Neuronal stem cell (in vitro differentiated cells): ENCODE results near the gene DOCK3.

Source experiments
- DNase-seq: peaks from one replicate; pipeline ENCODE4 v3.0.0-alpha.2; 2013; ENCODE audit warnings: low spot score
- H2AFZ ChIP-seq: one replicate; pipeline ENCODE4 v1.6.1; 2013; ENCODE audit warnings: mild to moderate bottlenecking, low read length, inconsistent platforms
- H2AK5ac ChIP-seq: 2 replicates; pipeline ENCODE4 v1.6.1; 2013; ENCODE audit warnings: low read depth, mild to moderate bottlenecking, inconsistent platforms, low read length, moderate library complexity, mixed read lengths
- H2BK120ac ChIP-seq: 2 replicates; pipeline ENCODE4 v1.6.1; 2013; ENCODE audit warnings: low read depth, mild to moderate bottlenecking, inconsistent platforms, low read length, moderate library complexity, mixed read lengths
- H2BK12ac ChIP-seq: one replicate; pipeline ENCODE4 v1.6.1; 2013; ENCODE audit warnings: low read length, inconsistent platforms
- H2BK15ac ChIP-seq: 2 replicates; pipeline ENCODE4 v1.6.1; 2013; ENCODE audit warnings: mild to moderate bottlenecking, low read length, inconsistent platforms, mixed read lengths
- H2BK5ac ChIP-seq: one replicate; pipeline ENCODE4 v1.6.1; 2013; ENCODE audit warnings: inconsistent platforms, mild to moderate bottlenecking, low read length, moderate library complexity
- H3K14ac ChIP-seq: one replicate; pipeline ENCODE4 v1.6.1; 2013; ENCODE audit warnings: low read length, inconsistent platforms
- H3K18ac ChIP-seq: 2 replicates; pipeline ENCODE4 v1.6.1; 2013; ENCODE audit warnings: low read length, inconsistent platforms
- H3K23ac ChIP-seq: 2 replicates; pipeline ENCODE4 v1.6.1; 2013; ENCODE audit warnings: low read depth, mild to moderate bottlenecking, mixed read lengths, low read length, inconsistent platforms; ENCODE audit not compliant: poor library complexity
- H3K27ac ChIP-seq: replicated peaks from 3 replicates; pipeline ENCODE4 v1.5.1; 2013; ENCODE audit warnings: low read length, inconsistent platforms
- H3K27me3 ChIP-seq, 3 experiments: 2 replicates each; pipeline ENCODE4 v1.6.1; 2013; ENCODE audit warnings: low read length in 3 of 3, mild to moderate bottlenecking in 2 of 3, inconsistent platforms in 1 of 3, low read depth in 1 of 3, mixed read lengths in 1 of 3, moderate library complexity in 1 of 3; ENCODE audit not compliant: control insufficient read depth in 3 of 3, insufficient read depth in 3 of 3
- H3K36me3 ChIP-seq, 2 donors: replicated peaks in 1 of 2; 2 replicates each; pipeline ENCODE4 v1.6.1; 2013; ENCODE audit warnings: low read length in 2 of 2; ENCODE audit not compliant: control insufficient read depth in 2 of 2, insufficient read depth in 2 of 2
- H3K4ac ChIP-seq: 2 replicates; pipeline ENCODE4 v1.6.1; 2013; ENCODE audit warnings: inconsistent platforms, mild to moderate bottlenecking, low read length, moderate library complexity
- H3K4me1 ChIP-seq, 2 donors: 1 replicate in 1 of 2; 2 replicates in 1 of 2; pipeline ENCODE4 v1.6.1; 2013; ENCODE audit warnings: low read length in 2 of 2, low read depth in 1 of 2; ENCODE audit not compliant: control insufficient read depth in 2 of 2, insufficient read depth in 1 of 2
- H3K4me2 ChIP-seq: one replicate; pipeline ENCODE4 v1.6.1; 2013; ENCODE audit warnings: mild to moderate bottlenecking, low read length, inconsistent platforms; ENCODE audit not compliant: insufficient read depth, poor library complexity, severe bottlenecking
- H3K4me3 ChIP-seq, 2 donors: 2 replicates each; pipeline ENCODE4 v1.5.1; 2013; ENCODE audit warnings: low read length in 2 of 2, mild to moderate bottlenecking in 2 of 2, inconsistent platforms in 1 of 2, moderate library complexity in 1 of 2
- H3K79me1 ChIP-seq: one replicate; pipeline ENCODE4 v1.6.1; 2013; ENCODE audit warnings: low read depth, mild to moderate bottlenecking, inconsistent platforms, low read length, moderate library complexity
- H3K9ac ChIP-seq: one replicate; pipeline ENCODE4 v1.6.1; 2013; ENCODE audit warnings: mild to moderate bottlenecking, low read depth, low read length, inconsistent platforms; ENCODE audit not compliant: poor library complexity
- H3K9me3 ChIP-seq, 2 donors: replicated peaks in 1 of 2; 2 replicates each; pipeline versions ENCODE3 to v1.6.1; 2013; ENCODE audit warnings: low read length in 2 of 2, mild to moderate bottlenecking in 2 of 2, inconsistent platforms in 1 of 2, low read depth in 1 of 2, mixed read lengths in 1 of 2, moderate library complexity in 1 of 2; ENCODE audit not compliant: control insufficient read depth in 2 of 2, insufficient read depth in 1 of 2
- H4K8ac ChIP-seq: one replicate; pipeline ENCODE4 v1.6.1; 2013; ENCODE audit warnings: low read depth, mild to moderate bottlenecking, inconsistent platforms, low read length, moderate library complexity
- H4K91ac ChIP-seq: one replicate; pipeline ENCODE4 v1.6.1; 2013; ENCODE audit warnings: low read length, low read depth, mild to moderate bottlenecking, inconsistent platforms; ENCODE audit not compliant: poor library complexity
- WGBS, 2 donors: extraction: QIAGEN DNeasy Blood & Tissue Kit; methylation state at CpG; one replicate each; pipeline ENCODE4 v1.1.7; 2013; ENCODE audit warnings: missing lambda C conversion rate in 2 of 2, mixed read lengths in 1 of 2; ENCODE audit not compliant: insufficient read length in 2 of 2, insufficient replicate concordance in 1 of 2; ENCODE audit errors: extremely low coverage in 2 of 2; 5-methylcytosine and 5-hydroxymethylcytosine counted together

DOCK3 gene

GRCh38 chr3:50817756-50818529, 143.2 kb downstream of the DOCK3 start:
- Histone ChIP-seq H3K36me3 (no peaks in the 10 kb centered on the region), H2BK5ac (no peak overlapping the region), H3K9ac (no peak overlapping the region), H3K9me3 (no peaks in the 10 kb centered on the region), H3K27ac (no peak overlapping the region), H2BK120ac (no peak overlapping the region), H3K18ac (no peak overlapping the region), H3K4ac (no peak overlapping the region), H2BK12ac (no peak overlapping the region), H2AK5ac (no peak overlapping the region), H2AFZ (no peak overlapping the region), H3K79me1 (no peaks in the 10 kb centered on the region), H3K4me2 (no peak overlapping the region), H3K4me1 (peaks cover 0 to 2% of the 10 kb centered on the region in 2 donors), H4K8ac (no peak overlapping the region), H3K23ac (no peak overlapping the region), H4K91ac (no peak overlapping the region), H3K4me3 (no peak overlapping the region), H3K27me3 (no peaks in the 10 kb centered on the region), H3K14ac (no peak overlapping the region), H2BK15ac (no peak overlapping the region)
- WGBS, 2 donors = no CpG with 5 or more reads among the region's 3 CpGs
- no peak for DNase-seq

DNA sequence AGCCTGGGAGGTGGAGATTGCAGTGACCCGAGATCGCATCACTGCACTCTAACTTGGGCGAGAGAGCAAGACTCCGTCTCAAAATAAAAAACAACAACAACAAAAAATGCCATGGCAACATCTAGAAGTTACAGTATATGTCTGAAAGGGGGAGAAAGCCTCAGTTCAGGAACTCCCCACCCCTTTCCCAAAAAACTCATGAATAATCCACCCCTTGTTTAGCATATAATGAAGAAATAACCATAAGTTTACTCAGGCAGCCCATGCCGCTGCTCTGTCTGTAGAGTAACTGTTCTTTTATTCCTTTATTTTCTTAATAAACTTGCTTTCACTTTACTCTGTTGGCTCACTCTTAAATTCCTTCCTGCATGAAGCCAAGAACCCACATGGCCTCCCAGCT, 145.2 kb downstream of the DOCK3 start:
- Histone ChIP-seq H3K27me3 (no peaks in the 10 kb centered on the region), H3K4ac (no peak overlapping the region), H3K23ac (no peak overlapping the region), H2BK120ac (no peak overlapping the region), H3K36me3 (no peaks in the 10 kb centered on the region), H4K8ac (no peak overlapping the region), H2BK12ac (no peak overlapping the region), H3K27ac (no peak overlapping the region), H3K14ac (no peak overlapping the region), H3K4me1 (peaks cover 0 to 2% of the 10 kb centered on the region in 2 donors), H3K4me2 (no peak overlapping the region), H2BK5ac (no peak overlapping the region), H3K9ac (no peak overlapping the region), H2BK15ac (no peak overlapping the region), H3K18ac (no peak overlapping the region), H3K79me1 (no peaks in the 10 kb centered on the region), H4K91ac (no peak overlapping the region), H3K9me3 (no peaks in the 10 kb centered on the region), H3K4me3 (no peak overlapping the region), H2AK5ac (no peak overlapping the region), H2AFZ (no peak overlapping the region)
- WGBS, 2 donors = no CpG with 5 or more reads among the region's 5 CpGs
- DNase-seq = no peak

DNA sequence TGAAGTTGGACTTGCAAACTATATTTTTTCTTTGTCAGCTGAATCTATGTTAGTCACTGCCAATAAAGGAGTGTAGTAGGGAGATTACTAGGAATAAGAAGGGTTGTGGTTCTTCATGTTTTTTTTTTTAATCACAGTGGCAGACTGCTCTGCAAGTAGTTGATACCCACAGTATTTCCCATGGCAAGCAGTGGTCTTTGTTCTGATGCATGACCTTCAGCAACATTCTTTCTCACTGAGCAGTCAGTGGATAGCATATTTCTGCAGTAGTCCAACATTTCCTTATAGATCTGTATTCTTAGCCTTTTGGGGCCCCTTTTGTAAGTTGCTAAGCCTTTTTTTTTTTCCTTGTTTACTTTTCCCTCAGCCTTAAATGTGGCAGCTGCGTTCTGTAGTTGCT, 151.1 kb downstream of the DOCK3 start:
- H2BK120ac ChIP-seq = no peak overlapping the region
- no peak overlapping the region for H3K23ac ChIP-seq
- no peak overlapping the region for H2AFZ ChIP-seq
- no peak overlapping the region for H3K9ac ChIP-seq
- H2AK5ac ChIP-seq = no peak overlapping the region
- no peak overlapping the region for H3K18ac ChIP-seq
- no peak overlapping the region for H3K27ac ChIP-seq
- H2BK5ac ChIP-seq = no peak overlapping the region
- no peak overlapping the region for H3K4ac ChIP-seq
- H4K8ac ChIP-seq = no peak overlapping the region
- no peaks in the 10 kb centered on the region for H3K27me3 ChIP-seq
- no peak overlapping the region for H2BK12ac ChIP-seq
- H3K4me3 ChIP-seq = no peak overlapping the region
- H3K4me2 ChIP-seq = no peak overlapping the region
- H2BK15ac ChIP-seq = no peak overlapping the region
- H4K91ac ChIP-seq = no peak overlapping the region
- no peaks in the 10 kb centered on the region for H3K36me3 ChIP-seq
- H3K9me3 ChIP-seq = no peaks in the 10 kb centered on the region
- no peak overlapping the region for H3K14ac ChIP-seq
- WGBS, 2 donors = no CpG with 5 or more reads among the region's 1 CpG
- H3K4me1 ChIP-seq = no peaks in the 10 kb centered on the region
- no peaks in the 10 kb centered on the region for H3K79me1 ChIP-seq
- DNase-seq = no peak

DNA sequence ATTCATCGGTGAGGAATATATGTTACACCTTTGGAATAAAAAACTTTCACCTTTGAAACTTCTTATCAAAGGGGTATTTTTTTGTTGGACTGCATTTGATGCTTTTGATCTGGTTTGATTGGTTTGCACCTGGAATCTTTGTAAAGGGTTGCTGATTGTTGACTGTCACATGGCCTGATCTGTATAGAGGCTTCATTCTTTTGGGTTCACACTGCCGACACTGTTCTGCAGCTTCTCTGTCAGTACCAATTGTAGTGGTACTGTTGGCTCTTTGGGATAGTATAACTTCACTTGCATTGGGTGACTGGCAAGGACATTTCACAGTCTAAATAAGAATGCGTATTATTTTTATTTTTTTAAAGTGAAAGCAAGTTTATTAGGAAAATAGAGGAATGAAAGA, 155.7 kb downstream of the DOCK3 start:
- no peak overlapping the region for H3K14ac ChIP-seq
- no peak overlapping the region for H2BK5ac ChIP-seq
- H3K4me1 ChIP-seq = no peaks in the 10 kb centered on the region
- H3K4me2 ChIP-seq = no peak overlapping the region
- H3K18ac ChIP-seq = no peak overlapping the region
- no peak overlapping the region for H3K9ac ChIP-seq
- no peak for DNase-seq
- H3K27me3 ChIP-seq = no peaks in the 10 kb centered on the region
- no peak overlapping the region for H3K23ac ChIP-seq
- H4K91ac ChIP-seq = no peak overlapping the region
- H2BK12ac ChIP-seq = no peak overlapping the region
- H3K36me3 ChIP-seq = no peaks in the 10 kb centered on the region
- no CpG with 5 or more reads among the region's 3 CpGs for WGBS, 2 donors
- H3K9me3 ChIP-seq = peaks cover 0 to 2% of the 10 kb centered on the region in 2 donors
- no peak overlapping the region for H3K27ac ChIP-seq
- H4K8ac ChIP-seq = no peak overlapping the region
- H3K4ac ChIP-seq = no peak overlapping the region
- no peak overlapping the region for H2AK5ac ChIP-seq
- H3K79me1 ChIP-seq = no peaks in the 10 kb centered on the region
- H2BK15ac ChIP-seq = no peak overlapping the region
- H3K4me3 ChIP-seq = no peak overlapping the region
- H2AFZ ChIP-seq = no peak overlapping the region
- H2BK120ac ChIP-seq = no peak overlapping the region
